Stimulated activated CD8-positive, alpha-beta memory T cell treated with anti-CD3 and anti-CD28 coated beads, Interleukin-7, amount 100 ng/mL, for 1 hour (primary cell): ENCODE results near the gene GCSAML.
"Not testable (repeated sequence)": the region's sequence is repeated elsewhere in the genome, so short reads cannot be mapped to it uniquely, and the experiment has no call there.

ENCODE experiments used
- DNase-seq, 2 donors: peaks; one replicate each; pipeline ENCODE4 v3.0.0-alpha.2; 2020; ENCODE audit warnings: low read depth in 2 of 2

Gene GCSAML

GRCh38 chr1:247548769-247549182 lies at the start of gene GCSAML:
Gene GCSAML (plus strand): TSS chr1:247549134. CDS start chr1:247549192, 58 bp downstream.
- DNase-seq: no peak

- DNase-seq: no peak
Observed at GRCh38 chr1:247500865-247501264, 48.1 kb upstream of the GCSAML start.

GRCh38 chr1:247506831-247507230 lies 42.1 kb upstream of the GCSAML start:
- no peak for DNase-seq

- DNase-seq: no peak
Observed at GRCh38 chr1:247517795-247518612, 30.9 kb upstream of the GCSAML start.

- no peak for DNase-seq
Observed at GRCh38 chr1:247518613-247518891, 30.4 kb upstream of the GCSAML start.

GRCh38 chr1:247521886-247522285 lies 27.0 kb upstream of the GCSAML start:
- not testable (repeated sequence) for DNase-seq

GRCh38 chr1:247528812-247529474 lies 20.0 kb upstream of the GCSAML start:
- no peak for DNase-seq

- no peak for DNase-seq
Observed at GRCh38 chr1:247529771-247530355, 19.1 kb upstream of the GCSAML start.

- no peak for DNase-seq
Observed at GRCh38 chr1:247530785-247531184, 18.1 kb upstream of the GCSAML start.

GRCh38 chr1:247531937-247532336 lies 17.0 kb upstream of the GCSAML start:
- DNase-seq: no peak

- no peak for DNase-seq
Observed at GRCh38 chr1:247535402-247535801, 13.5 kb upstream of the GCSAML start.

- no peak for DNase-seq
Observed at GRCh38 chr1:247536340-247536739, 12.6 kb upstream of the GCSAML start, which contains the start of gene OR2C3. Gene OR2C3 (minus strand): TSS chr1:247536440. CDS start chr1:247532511, 3,929 bp downstream.

GRCh38 chr1:247538561-247538960 lies 10.4 kb upstream of the GCSAML start:
- DNase-seq: no peak

- no peak for DNase-seq
Observed at GRCh38 chr1:247539215-247539614, 9.7 kb upstream of the GCSAML start.

GRCh38 chr1:247540581-247540980 lies 8.4 kb upstream of the GCSAML start:
- no peak for DNase-seq

- DNase-seq: no peak
Observed at GRCh38 chr1:247542811-247543210, 6.1 kb upstream of the GCSAML start.

GRCh38 chr1:247548092-247548491 lies 842 bp upstream of the GCSAML start:
- DNase-seq: no peak

- no peak for DNase-seq
Observed at GRCh38 chr1:247551721-247552120, 2.8 kb downstream of the GCSAML start.

- no peak for DNase-seq
Observed at GRCh38 chr1:247552231-247552630, 3.3 kb downstream of the GCSAML start.

GRCh38 chr1:247557926-247558674 lies 9.2 kb downstream of the GCSAML start:
- no peak for DNase-seq

- DNase-seq: no peak
Observed at GRCh38 chr1:247561711-247562110, 12.8 kb downstream of the GCSAML start.

- no peak for DNase-seq
Observed at GRCh38 chr1:247562198-247562597, 13.3 kb downstream of the GCSAML start.
